Endothelial cell of umbilical vein (primary cell): ENCODE measurements around the gene HDHD2. TPM values are rescaled to one million over a fixed set of nuclear protein-coding genes. Genes with fewer than 3 reads are reported as not detected.

Experiments used
- BruUV-seq: library from RNA; stranded (reverse); fragments of 400-500 nt; replicated peaks from 2 replicates; lab custom pipeline; 2021; lab: Mats Ljungman, UMichigan
- CTCF ChIA-PET: fragments of 300-600, 350-600 bp; sonication (Branson Sonifier 250); formaldehyde crosslinking; loops from one replicate; lab custom pipeline; 2021; ENCODE audit warnings: antibody characterized with exemption, inconsistent platforms; lab: Charles Lee
- POLR2A ChIA-PET: fragments of 300-600, 350-600 bp; sonication (Branson Sonifier 250); formaldehyde crosslinking; loops from one replicate; lab custom pipeline; 2021; ENCODE audit warnings: antibody characterized with exemption, inconsistent platforms; lab: Charles Lee
- DNase-seq: peaks from one replicate; pipeline ENCODE4 v3.0.0-alpha.2; 2011; ENCODE audit warnings: low read depth, low spot score
- FAIRE-seq: peaks from 2 replicates; lab custom pipeline; 2011; peaks lifted over from hg19 to GRCh38; lab: Jason Lieb, UNC
- H2AFZ ChIP-seq: 2 replicates; pipeline ENCODE4 v1.6.0; 2012; ENCODE audit warnings: low read depth, low read length, control low read depth, inconsistent platforms
- H3K27ac ChIP-seq: 2 replicates; pipeline ENCODE4 v1.5.1; 2011; ENCODE audit warnings: low read depth, mild to moderate bottlenecking, control low read depth, low read length, moderate library complexity; ENCODE audit not compliant: insufficient read depth
- H3K27me3 ChIP-seq, 2 experiments: 2 replicates each; pipeline versions ENCODE4 v1.6.0 to v1.6.1; 2011; ENCODE audit warnings: low read length in 2 of 2, mixed read lengths in 1 of 2; ENCODE audit not compliant: control insufficient read depth in 2 of 2, insufficient read depth in 2 of 2
- H3K36me3 ChIP-seq, 2 experiments: 2 replicates in 1 of 2; 3 replicates in 1 of 2; pipeline ENCODE4 v1.5.1; 2011; ENCODE audit warnings: low read length in 2 of 2, mild to moderate bottlenecking in 1 of 2, moderate library complexity in 1 of 2; ENCODE audit not compliant: control insufficient read depth in 2 of 2, insufficient read depth in 2 of 2; ENCODE audit errors: extremely low read depth in 1 of 2
- H3K4me1 ChIP-seq: 3 replicates; pipeline ENCODE4 v1.5.1; 2011; ENCODE audit warnings: mild to moderate bottlenecking, low read length; ENCODE audit not compliant: control insufficient read depth, insufficient read depth; ENCODE audit errors: extremely low read depth
- H3K4me2 ChIP-seq: 2 replicates; pipeline ENCODE4 v1.6.1; 2011; ENCODE audit warnings: low read length, control low read depth, mixed read lengths; ENCODE audit not compliant: insufficient read depth
- H3K4me3 ChIP-seq, 3 experiments: fragments of 200-600 bp in 1 of 3; sonication (generic), shearing (Covaris generic) in 1 of 3; replicated peaks in 1 of 3; 2 replicates each; pipeline ENCODE4 v1.5.1; 2011 to 2016; ENCODE audit warnings: control low read depth in 3 of 3, low read length in 3 of 3, mild to moderate bottlenecking in 2 of 3, inconsistent platforms in 1 of 3, low read depth in 1 of 3, moderate library complexity in 1 of 3; ENCODE audit not compliant: insufficient read depth in 1 of 3
- H3K79me2 ChIP-seq: 2 replicates; pipeline ENCODE4 v1.6.0; 2012; ENCODE audit warnings: low read length, inconsistent platforms; ENCODE audit not compliant: control insufficient read depth, insufficient read depth
- H3K9ac ChIP-seq: replicated peaks from 2 replicates; pipeline ENCODE3; 2011; ENCODE audit warnings: low read length, control low read depth; ENCODE audit not compliant: insufficient read depth; ENCODE audit errors: extremely low read depth
- H3K9me1 ChIP-seq: replicated peaks from 3 replicates; pipeline ENCODE4 v1.6.0; 2011; ENCODE audit warnings: mild to moderate bottlenecking, low read length; ENCODE audit not compliant: control insufficient read depth, insufficient read depth; ENCODE audit errors: extremely low read depth
- H3K9me3 ChIP-seq: replicated peaks from 2 replicates; pipeline ENCODE4 v1.5.1; 2012; ENCODE audit warnings: low read length, inconsistent platforms; ENCODE audit not compliant: control insufficient read depth, insufficient read depth
- H4K20me1 ChIP-seq: replicated peaks from 2 replicates; pipeline ENCODE3; 2011; ENCODE audit warnings: mild to moderate bottlenecking, low read length; ENCODE audit not compliant: control insufficient read depth, insufficient read depth; ENCODE audit errors: extremely low read depth
- EZH2 ChIP-seq: IDR thresholded peaks from 2 replicates; pipeline ENCODE4 v1.6.1; 2012; ENCODE audit warnings: borderline replicate concordance, low read depth, mild to moderate bottlenecking, moderate library complexity, low read length, inconsistent platforms; ENCODE audit not compliant: severe bottlenecking
- FOS ChIP-seq: IDR thresholded peaks from 2 replicates; pipeline ENCODE4 v1.6.1; 2011; ENCODE audit warnings: mild to moderate bottlenecking, low read length, moderate library complexity, borderline replicate concordance; ENCODE audit not compliant: insufficient read depth
- GATA2 ChIP-seq: IDR thresholded peaks from 2 replicates; pipeline ENCODE4 v1.7.0; 2011; ENCODE audit warnings: low read depth, mild to moderate bottlenecking, moderate library complexity, mixed read lengths, low read length; ENCODE audit not compliant: insufficient read length, insufficient read depth
- JUN ChIP-seq: IDR thresholded peaks from 2 replicates; pipeline ENCODE4 v1.6.1; 2011; ENCODE audit warnings: borderline replicate concordance, low read depth; ENCODE audit not compliant: insufficient read length, insufficient read depth
- MYC ChIP-seq: IDR thresholded peaks from one replicate; pipeline ENCODE4 v1.6.1; 2011; ENCODE audit warnings: mild to moderate bottlenecking, low read depth, low read length
- POLR2A ChIP-seq: IDR thresholded peaks from 2 replicates; pipeline ENCODE4 v1.6.1; 2012; ENCODE audit warnings: low read depth, mild to moderate bottlenecking, control low read depth, low read length
- POLR2AphosphoS5 ChIP-seq: IDR thresholded peaks from 2 replicates; pipeline ENCODE4 v1.6.1; 2012; ENCODE audit warnings: low read depth, mild to moderate bottlenecking, control low read depth, low read length, moderate library complexity; ENCODE audit not compliant: insufficient read depth
- dilution Hi-C: fragments of 300-500 bp; cut with MboI; formaldehyde crosslinking; loops from one replicate; pipeline ENCODE4 v1.15.0; 2019; ENCODE audit warnings: low sequenced_read_pairs; ENCODE audit not compliant: extremely low pct_ligation_motif_present
- intact Hi-C: fragments of 100-400 bp; cut with micrococcal nuclease; formaldehyde crosslinking; loops from one replicate; pipeline ENCODE4 v1.10.0; 2022
- polyA plus RNA-seq, 4 experiments: library from polyadenylated mRNA; depleted of rRNA in 3 of 4; stranded (reverse) in 3 of 4; unstranded in 1 of 4; fragments of >200 nt; gene quantifications; 2 replicates each; pipeline versions ENCODE4 v1.2.1 to v1.2.3, GENCODE V29; 2011 to 2012; ENCODE audit warnings: missing spikeins in 1 of 4
- total RNA-seq: library from RNA; stranded (reverse); gene quantifications from 2 replicates; pipeline ENCODE4 v1.2.3, GENCODE V29; 2021
- TF ChIP-seq, protein P1 (sequence below): IDR thresholded peaks from 2 replicates; pipeline ENCODE4 v1.6.1; 2011; ENCODE audit not compliant: insufficient read depth, insufficient read length
- TF ChIP-seq, protein P2 (sequence below), 2 donors: IDR thresholded peaks; 1 replicate in 1 of 2; 2 replicates in 1 of 2; pipeline ENCODE4 v1.5.1; 2011; ENCODE audit warnings: low read length in 2 of 2, mild to moderate bottlenecking in 2 of 2, moderate library complexity in 2 of 2, control low read depth in 1 of 2, inconsistent platforms in 1 of 2, low read depth in 1 of 2; ENCODE audit not compliant: insufficient read depth in 1 of 2; ENCODE audit errors: extremely low read depth in 1 of 2

Gene HDHD2
- total and polyA plus RNA-seq, 2 donors (not counting 3 experiments of a cell fraction or from before 2014, with no cell fraction given), result 3.5 to 18.7 TPM

DNA sequence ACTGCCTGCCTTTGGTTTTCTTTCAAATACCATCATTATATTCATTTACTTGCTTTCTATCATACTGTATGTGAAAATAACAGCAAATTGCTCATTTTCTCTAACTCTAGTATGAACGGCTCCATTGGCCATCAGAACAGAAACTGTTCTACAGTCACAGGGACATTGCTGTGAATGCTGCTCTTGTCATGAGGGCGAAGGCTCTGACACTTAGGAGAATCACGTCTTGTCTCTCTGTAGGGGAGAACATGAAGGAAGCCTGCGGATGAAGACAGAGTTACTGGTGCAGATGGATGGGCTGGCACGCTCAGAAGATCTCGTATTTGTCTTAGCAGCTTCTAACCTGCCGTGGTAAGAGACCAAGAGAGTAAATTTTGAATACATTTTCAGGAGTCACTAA, 73.2 kb downstream of the HDHD2 start:
- Histone ChIP-seq H4K20me1 (peaks cover 3% of the 10 kb centered on the region), H3K27me3 (no peaks in the 10 kb centered on the region), H3K4me1 (no peaks in the 10 kb centered on the region), H3K79me2 (no peaks in the 10 kb centered on the region), H3K36me3 (no peaks in the 10 kb centered on the region), H2AFZ (no peak overlapping the region), H3K9me1 (no peaks in the 10 kb centered on the region), H3K9me3 (no peaks in the 10 kb centered on the region), H3K9ac (no peak overlapping the region), H3K4me2 (no peak overlapping the region), H3K27ac (no peak overlapping the region), H3K4me3 (no peak overlapping the region)
- no TSS peak for BruUV-seq
- CTCF ChIA-PET, result interaction anchor here (1.4 kb wide), 1 partner anchor 672 kb away, joined by 3 read pairs; no protein-coding TSS in a partner anchor
- dilution Hi-C loops, result no loop called here
- intact Hi-C loops, result no loop called here
- DNase-seq, result no peak
- no peak for FAIRE-seq
- POLR2A ChIA-PET, result no interaction called here
- TF ChIP-seq, protein P1, sequence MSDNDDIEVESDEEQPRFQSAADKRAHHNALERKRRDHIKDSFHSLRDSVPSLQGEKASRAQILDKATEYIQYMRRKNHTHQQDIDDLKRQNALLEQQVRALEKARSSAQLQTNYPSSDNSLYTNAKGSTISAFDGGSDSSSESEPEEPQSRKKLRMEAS, result no peak
- TF ChIP-seq EZH2 (no peak), MYC (no peak), FOS (no peak), POLR2A (no peak), GATA2 (no peak), JUN (no peak), POLR2AphosphoS5 (no peak)
- TF ChIP-seq, protein P2, sequence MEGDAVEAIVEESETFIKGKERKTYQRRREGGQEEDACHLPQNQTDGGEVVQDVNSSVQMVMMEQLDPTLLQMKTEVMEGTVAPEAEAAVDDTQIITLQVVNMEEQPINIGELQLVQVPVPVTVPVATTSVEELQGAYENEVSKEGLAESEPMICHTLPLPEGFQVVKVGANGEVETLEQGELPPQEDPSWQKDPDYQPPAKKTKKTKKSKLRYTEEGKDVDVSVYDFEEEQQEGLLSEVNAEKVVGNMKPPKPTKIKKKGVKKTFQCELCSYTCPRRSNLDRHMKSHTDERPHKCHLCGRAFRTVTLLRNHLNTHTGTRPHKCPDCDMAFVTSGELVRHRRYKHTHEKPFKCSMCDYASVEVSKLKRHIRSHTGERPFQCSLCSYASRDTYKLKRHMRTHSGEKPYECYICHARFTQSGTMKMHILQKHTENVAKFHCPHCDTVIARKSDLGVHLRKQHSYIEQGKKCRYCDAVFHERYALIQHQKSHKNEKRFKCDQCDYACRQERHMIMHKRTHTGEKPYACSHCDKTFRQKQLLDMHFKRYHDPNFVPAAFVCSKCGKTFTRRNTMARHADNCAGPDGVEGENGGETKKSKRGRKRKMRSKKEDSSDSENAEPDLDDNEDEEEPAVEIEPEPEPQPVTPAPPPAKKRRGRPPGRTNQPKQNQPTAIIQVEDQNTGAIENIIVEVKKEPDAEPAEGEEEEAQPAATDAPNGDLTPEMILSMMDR (IDR thresholded peaks at IDR 0.05; ENCODE audit: extremely low read depth in 1 of 2, insufficient read depth in 1 of 2, low read depth in 1 of 2, low read length in 2 of 2), result no peak
